CD4-positive, alpha-beta T cell (primary cell): Measurements from ENCODE around the gene UPF3A. TPM values are rescaled to one million over a fixed set of nuclear protein-coding genes. Genes with fewer than 3 reads are reported as not detected.
A peak's percentile ranks its signal among the peaks of the same experiment; 100 is the strongest.

Experiments
- ATAC-seq: fragments of 200-7000 bp; cut with Tn5 transposase; one replicate; pipeline ENCODE4 v1.10.0; 2022; ENCODE audit warnings: mild to moderate bottlenecking; ENCODE audit not compliant: poor library complexity
- CTCF ChIA-PET: fragments of 350-600 bp; sonication (Branson Sonifier 250); formaldehyde crosslinking; loops from one replicate; lab custom pipeline; 2021; ENCODE audit warnings: antibody characterized with exemption, inconsistent platforms; lab: Charles Lee
- POLR2A ChIA-PET: fragments of 350-600 bp; sonication (Branson Sonifier 250); formaldehyde crosslinking; loops from one replicate; lab custom pipeline; 2021; ENCODE audit warnings: antibody characterized with exemption, inconsistent platforms; lab: Charles Lee
- DNase-seq, 14 experiments: peaks; one replicate each; pipeline ENCODE4 v3.0.0-alpha.2; 2013 to 2020; ENCODE audit warnings: mixed read lengths in 2 of 14
- H3K27ac ChIP-seq, 2 donors: one replicate each; pipeline versions ENCODE4 v1.5.1 to v1.7.0; 2013; ENCODE audit warnings: low read length in 2 of 2, low read depth in 1 of 2, mild to moderate bottlenecking in 1 of 2
- H3K27me3 ChIP-seq, 2 experiments: 1 replicate in 1 of 2; 2 replicates in 1 of 2; pipeline versions ENCODE4 v1.6.1 to v1.7.0; 2013; ENCODE audit warnings: low read length in 2 of 2, control low read depth in 1 of 2, mild to moderate bottlenecking in 1 of 2, moderate library complexity in 1 of 2; ENCODE audit not compliant: insufficient read depth in 2 of 2, control insufficient read depth in 1 of 2
- H3K36me3 ChIP-seq: one replicate; pipeline ENCODE4 v1.6.1; 2013; ENCODE audit warnings: low read length, control low read depth; ENCODE audit not compliant: insufficient read depth
- H3K4me1 ChIP-seq: one replicate; pipeline ENCODE4 v1.6.1; 2013; ENCODE audit warnings: low read length, control low read depth; ENCODE audit not compliant: insufficient read depth
- H3K4me3 ChIP-seq: one replicate; pipeline ENCODE4 v1.5.1; 2013; ENCODE audit warnings: mild to moderate bottlenecking, low read length, moderate library complexity
- H3K9me3 ChIP-seq, 2 experiments: 1 replicate in 1 of 2; 2 replicates in 1 of 2; pipeline versions ENCODE4 v1.6.1 to v1.7.0; 2013; ENCODE audit warnings: low read length in 2 of 2, mild to moderate bottlenecking in 2 of 2, control low read depth in 1 of 2, moderate library complexity in 1 of 2; ENCODE audit not compliant: control insufficient read depth in 1 of 2, insufficient read depth in 1 of 2
- H3K27ac Mint-ChIP-seq: one replicate; pipeline ENCODE4 v1.8.0; 2020; ENCODE audit warnings: mixed read lengths
- H3K27me3 Mint-ChIP-seq: one replicate; pipeline ENCODE4 v1.8.0; 2021; ENCODE audit warnings: mixed read lengths
- H3K36me3 Mint-ChIP-seq: one replicate; pipeline ENCODE4 v1.8.0; 2021; ENCODE audit warnings: low read depth, mixed read lengths
- H3K4me1 Mint-ChIP-seq: one replicate; pipeline ENCODE4 v1.8.0; 2021; ENCODE audit warnings: low read depth, mixed read lengths
- H3K4me3 Mint-ChIP-seq: one replicate; pipeline ENCODE4 v1.8.0; 2020; ENCODE audit warnings: mild to moderate bottlenecking, mixed read lengths
- H3K9me3 Mint-ChIP-seq: one replicate; pipeline ENCODE4 v1.8.0; 2020; ENCODE audit warnings: mixed read lengths
- CTCF ChIP-seq: fragments of 200-600 bp; IDR thresholded peaks from one replicate; pipeline ENCODE4 v1.8.0; 2022; ENCODE audit warnings: antibody characterized with exemption, mild to moderate bottlenecking
- intact Hi-C, 2 experiments: fragments of 100-400 bp; cut with DNase I in 1 of 2; cut with micrococcal nuclease in 1 of 2; formaldehyde crosslinking; loops; one replicate each; pipeline versions ENCODE4 v1.15.1 to v1.9.0; 2023 to 2025; cut with DNase I, micrococcal nuclease
- total RNA-seq, 174 experiments: library from RNA in 2 of 174; stranded (reverse) in 2 of 174; gene quantifications; one replicate each; pipeline ENCODE4 v1.2.3 and lab custom pipeline; 2021 to 2026

The UPF3A gene
- total RNA-seq, 2 experiments from 2014 or later: 31.8 TPM

GRCh38 chr13:114234645-114235421, 46.6 kb upstream of the UPF3A start, which contains the start of gene CDC16:
CDC16 (plus strand) TSS chr13:114234897; CDS start chr13:114235085, 188 bp downstream.
- ATAC-seq: peak; percentile 82

DNA sequence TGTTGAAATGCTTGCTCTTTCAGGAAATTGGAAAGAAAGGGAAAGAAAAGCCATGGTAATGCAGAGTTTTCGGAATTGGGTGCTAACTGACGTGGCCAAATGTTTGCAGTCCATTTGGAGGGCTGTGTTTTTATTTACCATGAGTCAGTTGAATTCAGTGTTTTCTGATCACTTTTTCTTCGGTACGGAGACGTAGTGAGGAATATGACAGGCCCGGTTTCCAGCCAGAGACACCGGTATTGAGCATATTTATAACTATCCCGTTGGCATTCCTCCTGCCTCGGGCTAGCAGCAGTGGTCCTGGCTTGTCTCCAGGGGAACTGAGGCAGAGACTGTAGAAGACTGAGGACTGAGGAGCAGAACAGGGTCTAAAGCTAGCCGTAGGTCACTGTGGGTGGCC, 45.7 kb upstream of the UPF3A start:
- peaks cover 46% of the 10 kb centered on the region for H3K36me3 Mint-ChIP-seq
- peak overlapping the region; percentile 87 for H3K4me3 ChIP-seq

More at GRCh38 chr13:114234645-114235421, 46.6 kb upstream of the UPF3A start, which contains the start of gene CDC16:
- POLR2A ChIA-PET: interaction anchor here (0.5 to 1.7 kb wide), 3 partner anchors 44 to 104 kb away, joined by 3 to 6 read pairs (median 3); partner anchors contain the start of gene UPF3A
- no peaks in the 10 kb centered on the region for H3K27me3 ChIP-seq
- no peak for TF ChIP-seq CTCF
- H3K4me1 Mint-ChIP-seq: peaks cover 33% of the 10 kb centered on the region
- H3K27me3 Mint-ChIP-seq: no peaks in the 10 kb centered on the region
- peak within 1 kb of the TSS; percentile 92 for H3K4me3 Mint-ChIP-seq
- H3K9me3 ChIP-seq: no peaks in the 10 kb centered on the region
- H3K36me3 ChIP-seq: peaks cover 32% of the 10 kb centered on the region
- intact Hi-C loops: loop anchor here in 1 of 2 experiments (2.0 kb wide), 1 partner anchor 46 kb away; the partner anchor contains the start of gene UPF3A
- H3K27ac ChIP-seq: peak within 1 kb of the TSS in 1 of 2 donors; percentile 22
- H3K36me3 Mint-ChIP-seq: peaks cover 39% of the 10 kb centered on the region
- DNase-seq: peak; percentile 63 to 90 (median 82)
- peaks cover 20% of the 10 kb centered on the region for H3K4me1 ChIP-seq
- CTCF ChIA-PET: interaction anchor here (0.6 to 0.7 kb wide), 2 partner anchors 9 to 124 kb away, joined by 3 read pairs; no protein-coding TSS in a partner anchor
- peak within 1 kb of the TSS; percentile 87 for H3K4me3 ChIP-seq
- H3K27ac Mint-ChIP-seq: peak within 1 kb of the TSS; percentile 85
- H3K9me3 Mint-ChIP-seq: no peaks in the 10 kb centered on the region

More for the DNA sequence above, 45.7 kb upstream of the UPF3A start:
- ATAC-seq (no peak), DNase-seq (no peak)
- no peaks in the 10 kb centered on the region for H3K27me3 ChIP-seq
- H3K4me3 Mint-ChIP-seq: peak overlapping the region; percentile 92
- H3K9me3 Mint-ChIP-seq: no peaks in the 10 kb centered on the region
- ChIA-PET CTCF (interaction anchor here (0.7 to 1.2 kb wide), 2 partner anchors 10 to 125 kb away, joined by 3 to 5 read pairs; no protein-coding TSS in a partner anchor), POLR2A (interaction anchor here (1.0 to 1.7 kb wide), 3 partner anchors 44 to 170 kb away, joined by 3 to 6 read pairs (median 3); no protein-coding TSS in a partner anchor)
- H3K9me3 ChIP-seq: no peaks in the 10 kb centered on the region
- H3K27ac ChIP-seq: no peak overlapping the region
- H3K27ac Mint-ChIP-seq: peak overlapping the region; percentile 85
- H3K4me1 ChIP-seq: peaks cover 20% of the 10 kb centered on the region
- H3K4me1 Mint-ChIP-seq: peaks cover 33% of the 10 kb centered on the region
- no peaks in the 10 kb centered on the region for H3K27me3 Mint-ChIP-seq
- TF ChIP-seq CTCF: no peak
- H3K36me3 ChIP-seq: peaks cover 41% of the 10 kb centered on the region
- intact Hi-C loops: loop anchor here in 1 of 2 experiments (2.0 kb wide), 1 partner anchor 45 kb away; the partner anchor contains the start of gene UPF3A
